NOMO-1 treated with DMSO at 0.1 percent for 48 hours (cell line): ENCODE results near the gene USP36.
"Not testable (repeated sequence)": the region's sequence is repeated elsewhere in the genome, so short reads cannot be mapped to it uniquely, and the experiment has no call there.

ENCODE experiments used
- DNase-seq: peaks from one replicate; lab custom pipeline; 2025; ENCODE audit not compliant: unreplicated experiment; lab: John Stamatoyannopoulos, UW

Gene USP36

GRCh38 chr17:78840780-78841611 is at the start of gene USP36:
USP36 (minus strand) TSS chr17:78840814; CDS start chr17:78836363, 4,451 bp downstream.
- DNase-seq: peak; percentile 98

- not testable (repeated sequence) for DNase-seq
These were observed 49.5 kb upstream of the USP36 start for GRCh38 chr17:78890096-78890495.

GRCh38 chr17:78889531-78889930 is 48.9 kb upstream of the USP36 start:
- peak; percentile 16 for DNase-seq

GRCh38 chr17:78888941-78889518 is 48.4 kb upstream of the USP36 start:
- no peak for DNase-seq

GRCh38 chr17:78886954-78887353 is 46.3 kb upstream of the USP36 start:
- no peak for DNase-seq

- no peak for DNase-seq
These were observed 45.3 kb upstream of the USP36 start for GRCh38 chr17:78885956-78886355.

- no peak for DNase-seq
These were observed 44.5 kb upstream of the USP36 start for GRCh38 chr17:78884876-78885667.

GRCh38 chr17:78884148-78884825 is 43.7 kb upstream of the USP36 start:
- DNase-seq: no peak

- DNase-seq: peak; percentile 34
These were observed 43.0 kb upstream of the USP36 start for GRCh38 chr17:78883533-78884131.

- peak; percentile 73 for DNase-seq
These were observed 42.5 kb upstream of the USP36 start for GRCh38 chr17:78883089-78883532.

GRCh38 chr17:78882540-78883088 is 42.0 kb upstream of the USP36 start:
- peak; percentile 61 for DNase-seq

- no peak for DNase-seq
These were observed 39.1 kb upstream of the USP36 start for GRCh38 chr17:78879635-78880186.

GRCh38 chr17:78878871-78879527 is 38.4 kb upstream of the USP36 start:
- no peak for DNase-seq

- DNase-seq: no peak
These were observed 37.6 kb upstream of the USP36 start for GRCh38 chr17:78878261-78878660.

- not testable (repeated sequence) for DNase-seq
These were observed 36.4 kb upstream of the USP36 start for GRCh38 chr17:78876954-78877517.

- DNase-seq: no peak
These were observed 35.5 kb upstream of the USP36 start for GRCh38 chr17:78876094-78876597.

- no peak for DNase-seq
These were observed 34.9 kb upstream of the USP36 start for GRCh38 chr17:78875363-78876093.
